K562 (cell line): Measurements from ENCODE around the gene PRSS12. TPM values are rescaled to one million over a fixed set of nuclear protein-coding genes. Genes with fewer than 3 reads are reported as not detected.
A peak's percentile ranks its signal among the peaks of the same experiment; 100 is the strongest.

Source experiments
- BACH1 ChIP-seq: fragments of 200-800 bp; sonication (Bioruptor generic); IDR thresholded peaks from 2 replicates; pipeline ENCODE4 v1.6.1; 2016; ENCODE audit warnings: missing genetic modification characterization, missing compliant biosample characterization
- BRCA1 ChIP-seq, 2 experiments: fragments of 450-650 bp in 1 of 2; sonication (generic) in 1 of 2; formaldehyde crosslinking in 1 of 2; IDR thresholded peaks; 2 replicates each; pipeline versions ENCODE4 v1.5.0 to v1.6.1; 2017 to 2020; ENCODE audit warnings: mild to moderate bottlenecking in 1 of 2, missing genetic modification reagents in 1 of 2
- BRF2 ChIP-seq: IDR thresholded peaks from 3 replicates; pipeline ENCODE4 v1.6.1; 2011; ENCODE audit warnings: borderline replicate concordance, mild to moderate bottlenecking; ENCODE audit not compliant: insufficient read length, insufficient read depth
- DACH1 ChIP-seq: fragments of 450-650 bp; IDR thresholded peaks from 2 replicates; pipeline ENCODE4 v1.6.1; 2018; ENCODE audit not compliant: partially characterized antibody
- FOSL1 ChIP-seq: fragments of 200-800 bp; sonication (Bioruptor generic); conservative IDR thresholded peaks from 2 replicates; pipeline ENCODE4 v1.6.1; 2016; ENCODE audit warnings: missing genetic modification characterization, missing compliant biosample characterization
- FOXM1 ChIP-seq, 2 experiments: fragments of 450-650 bp in 1 of 2; sonication (generic) in 1 of 2; formaldehyde crosslinking in 1 of 2; IDR thresholded peaks; 2 replicates each; pipeline versions ENCODE4 v1.6.1 to v1.9.0; 2017 to 2022; ENCODE audit warnings: low read depth in 2 of 2, mild to moderate bottlenecking in 2 of 2, missing genetic modification reagents in 1 of 2, moderate library complexity in 1 of 2
- HLTF ChIP-seq: fragments of 450-650 bp; IDR thresholded peaks from 2 replicates; pipeline ENCODE4 v1.6.1; 2016
- KDM5B ChIP-seq: fragments of 200-600 bp; sonication (generic); IDR thresholded peaks from 2 replicates; pipeline ENCODE4 v1.6.1; 2012; ENCODE audit warnings: low read depth, mild to moderate bottlenecking, moderate library complexity, low read length, control low read depth, inconsistent platforms; ENCODE audit not compliant: insufficient replicate concordance
- L3MBTL2 ChIP-seq: fragments of 450-650 bp; IDR thresholded peaks from 2 replicates; pipeline ENCODE4 v1.6.1; 2016; ENCODE audit warnings: mild to moderate bottlenecking, moderate library complexity
- MAFG ChIP-seq: fragments of 450-650 bp; conservative IDR thresholded peaks from 2 replicates; pipeline ENCODE4 v1.6.1; 2016; ENCODE audit warnings: missing genetic modification characterization, missing compliant biosample characterization
- MAFK ChIP-seq: IDR thresholded peaks from 2 replicates; pipeline ENCODE4 v1.6.1; 2011; ENCODE audit warnings: low read length, improper control_type of control experiment
- MITF ChIP-seq: IDR thresholded peaks from 2 replicates; pipeline ENCODE4 v1.6.1; 2014; ENCODE audit warnings: antibody characterized with exemption
- NELFE ChIP-seq: IDR thresholded peaks from 2 replicates; pipeline ENCODE4 v1.6.1; 2011; ENCODE audit warnings: mild to moderate bottlenecking; ENCODE audit not compliant: insufficient read depth, insufficient read length
- RBM22 ChIP-seq: fragments of 200-400 bp; formaldehyde crosslinking; IDR thresholded peaks from 2 replicates; pipeline ENCODE4 v1.6.1; 2018; ENCODE audit warnings: low read length, low read depth; ENCODE audit not compliant: poor library complexity, severe bottlenecking
- RFX1 ChIP-seq: fragments of 450-650 bp; IDR thresholded peaks from 2 replicates; pipeline ENCODE4 v1.6.1; 2016; ENCODE audit warnings: mild to moderate bottlenecking, moderate library complexity
- SAP30 ChIP-seq: fragments of 200-600 bp; sonication (generic); IDR thresholded peaks from 2 replicates; pipeline ENCODE4 v1.6.1; 2012; ENCODE audit warnings: borderline replicate concordance, low read depth, mild to moderate bottlenecking, moderate library complexity, low read length, control low read depth, inconsistent platforms; ENCODE audit not compliant: insufficient read depth, poor library complexity, severe bottlenecking
- TARDBP ChIP-seq: fragments of 450-650 bp; IDR thresholded peaks from 2 replicates; pipeline ENCODE4 v1.6.1; 2016
- TCF15 ChIP-seq: fragments of 250-450 bp; sonication (Bioruptor Pico); IDR thresholded peaks from 2 replicates; pipeline ENCODE4 v1.8.0; 2022; ENCODE audit warnings: moderate library complexity, mild to moderate bottlenecking, inconsistent platforms
- THRA ChIP-seq: fragments of 450-650 bp; IDR thresholded peaks from 2 replicates; pipeline ENCODE4 v1.6.1; 2017; ENCODE audit warnings: mild to moderate bottlenecking, moderate library complexity
- ZBTB12 ChIP-seq: fragments of 250-450 bp; sonication (Bioruptor Pico); IDR thresholded peaks from 2 replicates; pipeline ENCODE4 v1.4.0; 2020
- ZEB2 ChIP-seq: fragments of 450-650 bp; IDR thresholded peaks from 2 replicates; pipeline ENCODE4 v1.6.1; 2016
- ZNF24 ChIP-seq: fragments of 450-650 bp; IDR thresholded peaks from 2 replicates; pipeline ENCODE4 v1.6.1; 2016
- ZNF695 ChIP-seq: fragments of 450-650 bp; formaldehyde crosslinking; IDR thresholded peaks from 2 replicates; pipeline ENCODE4 v1.4.0; 2020; ENCODE audit warnings: mild to moderate bottlenecking, moderate library complexity
- polyA plus RNA-seq, 8 experiments: library from polyadenylated mRNA; depleted of rRNA in 4 of 8; stranded (reverse) in 5 of 8; unstranded in 3 of 8; fragments of >200 nt; fragmentation: Nextera tagmentation in 2 of 8; fragmentation: Illumina TruSeq in 1 of 8; extraction: Ambion mirVana in 2 of 8; extraction: Trizol in 1 of 8; gene quantifications; 2 replicates each; pipeline versions ENCODE4 v1.2.1 to v1.2.3, GENCODE V29; 2011 to 2014; ENCODE audit warnings: inconsistent platforms in 1 of 8, missing spikeins in 1 of 8
- total RNA-seq, 7 experiments: library from RNA; depleted of rRNA in 6 of 7; stranded (reverse); fragments of >200 nt in 6 of 7; fragmentation: Illumina TruSeq in 2 of 7; extraction: Trizol in 2 of 7; gene quantifications; 2 replicates each; pipeline versions ENCODE4 v1.2.1 to v1.2.3, GENCODE V29; 2011 to 2021; ENCODE audit warnings: low replicate concordance in 1 of 7

Gene PRSS12
- total and polyA plus RNA-seq, 9 of the 15 experiments (the other 6 are each of a cell fraction or from before 2014, with no cell fraction given): 0.06 to 0.11 (median 0.09) TPM; not detected in 6

- TF ChIP-seq ZBTB12 (peak; percentile 67), MAFG (tag) (no peak), ZNF695 (CRISPR knock-in tag) (no peak), ZEB2 (peak; percentile 61; the same call in 1 of the 2 replicates), TARDBP (no peak), NELFE (no peak), SAP30 (peak; percentile 94), RBM22 (peak; percentile 62), MAFK (no peak), HLTF (peak; percentile 82; the same call in 1 of the 2 replicates), TCF15 (CRISPR knock-in tag) (no peak), BACH1 (tag) (no peak; the same call in 1 of the 2 replicates), ZNF24 (0 out of 2 replicates have a peak, but pooled peaks have one; percentile 55), MITF (peak; percentile 51; the same call in 1 of the 2 replicates), FOXM1 (IDR thresholded peaks at IDR 0.05; ENCODE audit: low read depth) (no peak), FOXM1 (CRISPR knock-in tag; IDR thresholded peaks at IDR 0.05; ENCODE audit: low read depth) (0 out of 2 replicates have a peak, but pooled peaks have one; percentile 63), FOSL1 (tag) (peak; percentile 64), DACH1 (peak; percentile 31), L3MBTL2 (peak; percentile 94), BRCA1 (IDR thresholded peaks at IDR 0.05) (no peak), BRCA1 (CRISPR knock-in tag; IDR thresholded peaks at IDR 0.05) (no peak), BRF2 (no peak), RFX1 (no peak), KDM5B (peak; percentile 96), THRA (no peak)
Observed at GRCh38 chr4:118278473-118279274, 74.1 kb downstream of the PRSS12 start (continued).
